Smooth muscle cell (in vitro differentiated cells): ENCODE data around the gene PIP5K1C. TPM values are rescaled to one million over a fixed set of nuclear protein-coding genes. Genes with fewer than 3 reads are reported as not detected.

Experiments used
- DNase-seq: peaks from one replicate; lab custom pipeline; 2025; ENCODE audit not compliant: unreplicated experiment; lab: John Stamatoyannopoulos, UW
- H2AFZ ChIP-seq: fragments of 200-600 bp; sonication (generic); 2 replicates; pipeline ENCODE4 v1.6.0; 2016; ENCODE audit warnings: antibody characterized with exemption, low read depth, mild to moderate bottlenecking
- H3F3A ChIP-seq: fragments of 200-600 bp; sonication (generic); 2 replicates; pipeline ENCODE4 v1.6.0; 2017; ENCODE audit warnings: antibody characterized with exemption, low read depth
- H3K27ac ChIP-seq: fragments of 200-600 bp; sonication (generic); 2 replicates; pipeline ENCODE4 v1.5.1; 2016; ENCODE audit warnings: low read depth, mild to moderate bottlenecking
- H3K27me3 ChIP-seq: fragments of 200-600 bp; sonication (generic); 2 replicates; pipeline ENCODE4 v1.6.1; 2016; ENCODE audit warnings: low read depth, mild to moderate bottlenecking
- H3K36me3 ChIP-seq: fragments of 200-600 bp; sonication (generic); 2 replicates; pipeline ENCODE4 v1.5.1; 2016; ENCODE audit warnings: low read depth
- H3K4me1 ChIP-seq: fragments of 200-600 bp; sonication (generic); 2 replicates; pipeline ENCODE4 v1.5.1; 2016; ENCODE audit warnings: low read depth
- H3K4me2 ChIP-seq: fragments of 200-600 bp; sonication (generic); 2 replicates; pipeline ENCODE4 v1.6.0; 2016; ENCODE audit warnings: mild to moderate bottlenecking
- H3K4me3 ChIP-seq: fragments of 200-600 bp; sonication (generic); 2 replicates; pipeline ENCODE4 v1.5.1; 2016; ENCODE audit warnings: mild to moderate bottlenecking
- H3K79me2 ChIP-seq: fragments of 200-600 bp; sonication (generic); 2 replicates; pipeline ENCODE4 v1.6.0; 2016; ENCODE audit warnings: low read depth, mild to moderate bottlenecking
- H3K9ac ChIP-seq: fragments of 200-600 bp; sonication (generic); 2 replicates; pipeline ENCODE4 v1.6.0; 2016; ENCODE audit warnings: low read depth
- H3K9me3 ChIP-seq: fragments of 200-600 bp; sonication (generic); replicated peaks from 2 replicates; pipeline ENCODE4 v1.5.1; 2016; ENCODE audit warnings: low read depth
- H4K20me1 ChIP-seq: fragments of 200-600 bp; sonication (generic); 2 replicates; pipeline ENCODE4 v1.6.0; 2016; ENCODE audit warnings: low read depth
- WGBS: methylation state at CpG from one replicate; pipeline ENCODE4 v1.1.7; 2016; ENCODE audit warnings: low lambda C conversion rate; 5-methylcytosine and 5-hydroxymethylcytosine counted together
- polyA plus RNA-seq: library from polyadenylated mRNA; unstranded; fragments of >200 nt; fragmentation: Nextera tagmentation; extraction: Ambion mirVana; gene quantifications from 2 replicates; pipeline ENCODE4 v1.2.1, GENCODE V29; 2016
- total RNA-seq: library from RNA; depleted of rRNA; stranded (reverse); fragments of >200 nt; gene quantifications from 2 replicates; pipeline ENCODE4 v1.2.3, GENCODE V29; 2014
- TF ChIP-seq, protein P1 (sequence below): fragments of 200-600 bp; sonication (generic); IDR thresholded peaks from 2 replicates; pipeline ENCODE4 v1.5.1; 2017; ENCODE audit warnings: borderline replicate concordance, mild to moderate bottlenecking, antibody characterized with exemption; ENCODE audit not compliant: insufficient read depth, poor library complexity, severe bottlenecking

Gene PIP5K1C
- total and polyA plus RNA-seq, 2 experiments from 2014 or later, result 13.2 to 27.2 TPM

DNA sequence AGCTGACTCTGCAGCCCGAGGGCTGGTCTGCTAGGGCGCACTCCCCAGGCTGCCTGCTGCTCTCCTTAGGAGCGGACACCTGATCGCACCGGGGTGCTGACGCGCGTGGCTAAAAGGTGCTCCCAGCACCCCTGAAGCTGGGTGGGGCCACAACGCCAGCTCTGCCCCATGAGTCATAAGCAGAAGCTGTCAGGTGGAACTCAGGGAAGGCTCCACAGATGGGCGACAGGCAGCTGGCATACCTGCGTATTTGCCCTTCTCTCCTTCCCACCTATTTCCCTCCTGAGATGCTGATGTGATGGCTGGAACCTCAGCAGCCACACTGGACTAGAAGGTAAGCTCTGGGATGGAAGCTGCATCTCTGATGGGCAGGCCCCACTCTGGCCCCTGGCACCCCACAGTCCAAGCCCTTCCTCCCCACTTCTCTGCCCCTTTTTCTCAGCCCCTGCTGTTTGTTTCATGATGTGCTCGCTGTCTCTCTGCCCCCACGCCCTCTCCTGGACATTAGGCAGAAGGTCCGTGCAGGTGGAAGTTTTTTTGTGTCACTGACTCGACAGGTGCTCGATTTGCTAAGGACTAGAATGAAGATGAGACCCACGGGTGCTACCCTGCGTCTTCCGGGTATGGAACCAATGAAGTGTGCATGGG is 43.4 kb downstream of the PIP5K1C start:
- TF ChIP-seq, protein P1, sequence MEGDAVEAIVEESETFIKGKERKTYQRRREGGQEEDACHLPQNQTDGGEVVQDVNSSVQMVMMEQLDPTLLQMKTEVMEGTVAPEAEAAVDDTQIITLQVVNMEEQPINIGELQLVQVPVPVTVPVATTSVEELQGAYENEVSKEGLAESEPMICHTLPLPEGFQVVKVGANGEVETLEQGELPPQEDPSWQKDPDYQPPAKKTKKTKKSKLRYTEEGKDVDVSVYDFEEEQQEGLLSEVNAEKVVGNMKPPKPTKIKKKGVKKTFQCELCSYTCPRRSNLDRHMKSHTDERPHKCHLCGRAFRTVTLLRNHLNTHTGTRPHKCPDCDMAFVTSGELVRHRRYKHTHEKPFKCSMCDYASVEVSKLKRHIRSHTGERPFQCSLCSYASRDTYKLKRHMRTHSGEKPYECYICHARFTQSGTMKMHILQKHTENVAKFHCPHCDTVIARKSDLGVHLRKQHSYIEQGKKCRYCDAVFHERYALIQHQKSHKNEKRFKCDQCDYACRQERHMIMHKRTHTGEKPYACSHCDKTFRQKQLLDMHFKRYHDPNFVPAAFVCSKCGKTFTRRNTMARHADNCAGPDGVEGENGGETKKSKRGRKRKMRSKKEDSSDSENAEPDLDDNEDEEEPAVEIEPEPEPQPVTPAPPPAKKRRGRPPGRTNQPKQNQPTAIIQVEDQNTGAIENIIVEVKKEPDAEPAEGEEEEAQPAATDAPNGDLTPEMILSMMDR, result no peak
- H3K27ac ChIP-seq, result no peak overlapping the region
- H3K9me3 ChIP-seq, result no peaks in the 10 kb centered on the region
- H3K9ac ChIP-seq, result no peak overlapping the region
- no peaks in the 10 kb centered on the region for H3K36me3 ChIP-seq
- no peak for DNase-seq
- H3K27me3 ChIP-seq, result no peaks in the 10 kb centered on the region
- no peak overlapping the region for H3K4me2 ChIP-seq
- 97% methylated on average over 19 of the region's 19 CpGs for WGBS
- H4K20me1 ChIP-seq, result no peaks in the 10 kb centered on the region
- no peaks in the 10 kb centered on the region for H3K79me2 ChIP-seq
- peaks cover 2% of the 10 kb centered on the region for H3F3A ChIP-seq
- H2AFZ ChIP-seq, result no peak overlapping the region
- no peak overlapping the region for H3K4me3 ChIP-seq
- no peaks in the 10 kb centered on the region for H3K4me1 ChIP-seq

- DNase-seq, result no peak
- WGBS, result 91% methylated on average over 29 of the region's 36 CpGs
- no peak overlapping the region for H2AFZ ChIP-seq
These were observed 44.1 kb downstream of the PIP5K1C start for GRCh38 chr19:3656073-3656746.

DNA sequence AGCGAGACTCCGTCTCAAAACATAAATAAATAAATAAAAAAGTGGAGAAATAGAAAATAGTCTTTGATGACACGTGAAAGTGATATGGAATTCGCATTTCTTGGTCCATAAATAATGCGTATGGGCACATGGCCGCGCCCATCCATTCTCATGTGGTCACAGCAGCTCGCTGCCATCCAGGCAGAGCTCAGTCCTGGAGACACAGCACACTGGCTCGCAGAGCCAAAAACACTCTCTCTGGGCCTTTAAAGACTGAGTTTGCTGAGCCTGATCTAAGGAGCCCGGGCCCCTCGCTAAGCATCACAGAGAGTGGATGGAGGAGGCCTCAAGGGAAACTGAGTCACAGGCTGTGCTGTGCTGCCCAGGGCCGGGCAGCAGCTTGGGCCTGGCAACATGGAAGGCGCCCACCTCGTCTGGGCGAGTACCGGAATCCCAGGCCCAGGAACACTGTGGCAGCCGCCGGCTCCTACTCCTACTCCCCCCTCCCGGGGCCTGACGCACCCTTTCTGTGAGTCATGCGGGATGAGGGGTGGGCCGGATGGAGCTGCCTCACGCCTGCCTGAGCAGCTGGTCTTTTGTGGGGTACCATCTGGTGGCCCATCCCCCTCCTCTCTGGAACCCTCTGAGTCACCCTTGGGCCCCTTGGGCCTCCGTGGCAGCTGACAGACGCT is 44.7 kb downstream of the PIP5K1C start:
- Histone ChIP-seq H3K4me1 (no peaks in the 10 kb centered on the region), H4K20me1 (no peaks in the 10 kb centered on the region), H3K79me2 (no peaks in the 10 kb centered on the region), H3K9me3 (no peaks in the 10 kb centered on the region), H3K4me3 (no peak overlapping the region), H3K36me3 (no peaks in the 10 kb centered on the region), H3F3A (peaks cover 2% of the 10 kb centered on the region), H3K27ac (peak overlapping the region; percentile 87), H3K9ac (peak overlapping the region; percentile 58), H3K27me3 (no peaks in the 10 kb centered on the region), H2AFZ (peak overlapping the region; percentile 46), H3K4me2 (peak overlapping the region; percentile 43)
- WGBS, result 67% methylated on average over 25 of the region's 25 CpGs
- peak; percentile 71 for DNase-seq
- TF ChIP-seq, protein P1, result no peak

More at GRCh38 chr19:3656073-3656746, 44.1 kb downstream of the PIP5K1C start:
- Histone ChIP-seq H3K9me3 (no peaks in the 10 kb centered on the region), H3K79me2 (no peaks in the 10 kb centered on the region), H3K36me3 (no peaks in the 10 kb centered on the region), H4K20me1 (no peaks in the 10 kb centered on the region), H3K4me1 (no peaks in the 10 kb centered on the region), H3K27ac (peak overlapping the region; percentile 60), H3K4me3 (no peak overlapping the region), H3K4me2 (no peak overlapping the region), H3F3A (peaks cover 2% of the 10 kb centered on the region), H3K9ac (no peak overlapping the region), H3K27me3 (no peaks in the 10 kb centered on the region)
- TF ChIP-seq, protein P1, result no peak
